IPS DF 4.7 (cell line): ENCODE measurements around the gene RPL36.
"Not testable (repeated sequence)": the region's sequence is repeated elsewhere in the genome, so short reads cannot be mapped to it uniquely, and the experiment has no call there.

Experiments used
- DNase-seq: peaks from one replicate; pipeline ENCODE4 v3.0.0-alpha.2; 2013; ENCODE audit warnings: low spot score; ENCODE audit errors: extremely low read depth

The RPL36 gene

GRCh38 chr19:5705552-5705951, 15.5 kb downstream of the RPL36 start:
- DNase-seq, result no peak

- no peak for DNase-seq
Measured at GRCh38 chr19:5706876-5707573, 16.9 kb downstream of the RPL36 start.

- DNase-seq, result no peak
Measured at GRCh38 chr19:5707576-5708575, 17.8 kb downstream of the RPL36 start.

- no peak for DNase-seq
Measured at GRCh38 chr19:5711025-5711424, 20.9 kb downstream of the RPL36 start.

GRCh38 chr19:5711713-5712161, 21.6 kb downstream of the RPL36 start:
- DNase-seq, result no peak

- DNase-seq, result no peak
Measured at GRCh38 chr19:5713228-5713627, 23.1 kb downstream of the RPL36 start.

- DNase-seq, result no peak
Measured at GRCh38 chr19:5714816-5715215, 24.7 kb downstream of the RPL36 start.

- no peak for DNase-seq
Measured at GRCh38 chr19:5717215-5717935, 27.3 kb downstream of the RPL36 start.

GRCh38 chr19:5718037-5718578, 28.0 kb downstream of the RPL36 start:
- DNase-seq, result no peak

GRCh38 chr19:5718579-5719273, 28.6 kb downstream of the RPL36 start:
- no peak for DNase-seq

- DNase-seq, result no peak
Measured at GRCh38 chr19:5719274-5719960, 29.3 kb downstream of the RPL36 start.

- DNase-seq, result peak; percentile 93
Measured at GRCh38 chr19:5719961-5720790, 30.1 kb downstream of the RPL36 start, which contains the start of the genes CATSPERD and LONP1. TSS of gene CATSPERD (plus strand) at chr19:5720637. CDS start at chr19:5720738, 101 bp downstream. TSS of gene LONP1 (minus strand) at chr19:5720146. CDS start at chr19:5720132, 14 bp downstream.

GRCh38 chr19:5727453-5728050, 37.5 kb downstream of the RPL36 start:
- DNase-seq, result no peak

- DNase-seq, result not testable (repeated sequence)
Measured at GRCh38 chr19:5733172-5733571, 43.1 kb downstream of the RPL36 start.

- no peak for DNase-seq
Measured at GRCh38 chr19:5738423-5738822, 48.3 kb downstream of the RPL36 start.
